NT2/D1 (cell line): ENCODE data around the gene CHRNB4.

Experiments used
- SUZ12 ChIP-seq: IDR thresholded peaks from 2 replicates; pipeline ENCODE4 v1.6.1; 2011; ENCODE audit not compliant: insufficient read length, insufficient read depth; ENCODE audit errors: extremely low read depth
- YY1 ChIP-seq: IDR thresholded peaks from 2 replicates; pipeline ENCODE4 v1.6.1; 2011; ENCODE audit not compliant: insufficient read length, insufficient read depth
- ZNF274 ChIP-seq: IDR thresholded peaks from 2 replicates; pipeline ENCODE4 v1.6.1; 2011; ENCODE audit warnings: mild to moderate bottlenecking, low read depth, low read length

DNA sequence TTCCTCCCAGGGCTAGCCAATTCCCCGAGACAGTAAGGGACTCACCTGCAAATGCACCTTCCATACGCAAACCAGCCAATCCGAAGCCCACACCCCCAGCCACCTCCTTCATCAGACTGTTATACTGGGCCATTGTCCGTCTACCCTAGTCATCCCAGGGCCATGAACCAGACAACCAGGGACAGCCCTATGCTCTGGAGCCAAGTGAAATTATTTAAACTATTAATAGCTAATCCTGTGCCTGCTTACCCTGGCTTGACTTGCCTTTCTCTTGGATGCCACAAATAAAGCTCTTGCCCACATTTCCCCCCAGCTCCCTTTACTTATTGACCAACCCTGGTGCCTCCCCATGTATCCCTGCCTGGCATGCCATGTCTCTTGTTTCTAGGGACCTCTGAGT lies 4.0 kb upstream of the CHRNB4 start:
- TF ChIP-seq ZNF274 = no peak
- no peak for TF ChIP-seq YY1
- TF ChIP-seq SUZ12 = no peak
